ENCODE data around the gene KCNJ16. TPM values are rescaled to one million over a fixed set of nuclear protein-coding genes. Genes with fewer than 3 reads are reported as not detected.
A peak's percentile ranks its signal among the peaks of the same experiment; 100 is the strongest.

The KCNJ16 gene
- total RNA-seq, 1 experiment from 2014 or later = not detected

GRCh38 chr17:70137451-70138230 is 62.6 kb downstream of the KCNJ16 start:
- POLR2A ChIA-PET (ENCODE audit: low non-redundant PET) = no interaction called here
- Histone ChIP-seq H3K27me3 (replicated peaks; ENCODE audit: insufficient read depth, low read depth, low read length, poor library complexity) (no peaks in the 10 kb centered on the region), H3K27ac (ENCODE audit: low read depth, low read length, poor library complexity, severe bottlenecking) (no peak overlapping the region), H3K9me3 (ENCODE audit: low read depth, low read length, poor library complexity, severe bottlenecking) (no peaks in the 10 kb centered on the region), H3K36me3 (ENCODE audit: insufficient read depth, low read length, poor library complexity, severe bottlenecking) (no peaks in the 10 kb centered on the region), H3K4me3 (ENCODE audit: low read depth, low read length, poor library complexity, severe bottlenecking) (peak overlapping the region; percentile 5), H3K4me1 (ENCODE audit: insufficient read depth, low read length, poor library complexity, severe bottlenecking) (no peaks in the 10 kb centered on the region)
- TF ChIP-seq EZH2 (IDR thresholded peaks at IDR 0.05; ENCODE audit: borderline replicate concordance, low read depth, low read length, poor library complexity, severe bottlenecking) (no peak), CTCF (conservative IDR thresholded peaks at IDR 0.05; ENCODE audit: low read depth, low read length) (no peak)
- CTCF ChIA-PET = interaction anchor here (1.0 kb wide), 1 partner anchor 531 kb away, joined by 3 read pairs; no protein-coding TSS in a partner anchor
- DNase-seq (ENCODE audit: low spot score) = peak; percentile 29
- intact Hi-C loops (cut with micrococcal nuclease; ENCODE audit: unreplicated experiment) = no loop called here
- BruUV-seq (replicated peaks) = no TSS peak

GRCh38 chr17:70138291-70138865 is 63.4 kb downstream of the KCNJ16 start:
- TF ChIP-seq CTCF (conservative IDR thresholded peaks at IDR 0.05; ENCODE audit: low read depth, low read length) (no peak), EZH2 (IDR thresholded peaks at IDR 0.05; ENCODE audit: borderline replicate concordance, low read depth, low read length, poor library complexity, severe bottlenecking) (no peak)
- no peaks in the 10 kb centered on the region for H3K4me1 ChIP-seq (ENCODE audit: insufficient read depth, low read length, poor library complexity, severe bottlenecking)
- H3K27me3 ChIP-seq (replicated peaks; ENCODE audit: insufficient read depth, low read depth, low read length, poor library complexity) = no peaks in the 10 kb centered on the region
- no TSS peak for BruUV-seq (replicated peaks)
- no peak overlapping the region for H3K4me3 ChIP-seq (ENCODE audit: low read depth, low read length, poor library complexity, severe bottlenecking)
- no peak for DNase-seq (ENCODE audit: low spot score)
- CTCF ChIA-PET = interaction anchor here (1.0 kb wide), 1 partner anchor 532 kb away, joined by 3 read pairs; no protein-coding TSS in a partner anchor
- H3K9me3 ChIP-seq (ENCODE audit: low read depth, low read length, poor library complexity, severe bottlenecking) = no peaks in the 10 kb centered on the region
- no peaks in the 10 kb centered on the region for H3K36me3 ChIP-seq (ENCODE audit: insufficient read depth, low read length, poor library complexity, severe bottlenecking)
- intact Hi-C loops (cut with micrococcal nuclease; ENCODE audit: unreplicated experiment) = no loop called here
- POLR2A ChIA-PET (ENCODE audit: low non-redundant PET) = no interaction called here
- no peak overlapping the region for H3K27ac ChIP-seq (ENCODE audit: low read depth, low read length, poor library complexity, severe bottlenecking)

- DNase-seq (ENCODE audit: low spot score) = no peak
- ChIA-PET POLR2A (ENCODE audit: low non-redundant PET) (no interaction called here), CTCF (no interaction called here)
- intact Hi-C loops (cut with micrococcal nuclease; ENCODE audit: unreplicated experiment) = no loop called here
- no peak overlapping the region for H3K4me3 ChIP-seq (ENCODE audit: low read depth, low read length, poor library complexity, severe bottlenecking)
- H3K9me3 ChIP-seq (ENCODE audit: low read depth, low read length, poor library complexity, severe bottlenecking) = no peaks in the 10 kb centered on the region
- H3K36me3 ChIP-seq (ENCODE audit: insufficient read depth, low read length, poor library complexity, severe bottlenecking) = no peaks in the 10 kb centered on the region
- no peak for TF ChIP-seq CTCF (conservative IDR thresholded peaks at IDR 0.05; ENCODE audit: low read depth, low read length)
- no peak for TF ChIP-seq EZH2 (IDR thresholded peaks at IDR 0.05; ENCODE audit: borderline replicate concordance, low read depth, low read length, poor library complexity, severe bottlenecking)
- H3K27me3 ChIP-seq (replicated peaks; ENCODE audit: insufficient read depth, low read depth, low read length, poor library complexity) = no peaks in the 10 kb centered on the region
- H3K4me1 ChIP-seq (ENCODE audit: insufficient read depth, low read length, poor library complexity, severe bottlenecking) = no peaks in the 10 kb centered on the region
- H3K27ac ChIP-seq (ENCODE audit: low read depth, low read length, poor library complexity, severe bottlenecking) = no peak overlapping the region
- BruUV-seq (replicated peaks) = no TSS peak
Observed at GRCh38 chr17:70139449-70139993, 64.5 kb downstream of the KCNJ16 start.

Data from A673 (cell line).